Activated CD8-positive, alpha-beta memory T cell treated with anti-CD3 and anti-CD28 coated beads for 4 hours (primary cell): ENCODE results near the gene CSRP3.

ENCODE experiments used
- DNase-seq, 2 donors: peaks; one replicate each; pipeline ENCODE4 v3.0.0-alpha.2; 2020; ENCODE audit warnings: low read depth in 2 of 2

Gene CSRP3

DNA sequence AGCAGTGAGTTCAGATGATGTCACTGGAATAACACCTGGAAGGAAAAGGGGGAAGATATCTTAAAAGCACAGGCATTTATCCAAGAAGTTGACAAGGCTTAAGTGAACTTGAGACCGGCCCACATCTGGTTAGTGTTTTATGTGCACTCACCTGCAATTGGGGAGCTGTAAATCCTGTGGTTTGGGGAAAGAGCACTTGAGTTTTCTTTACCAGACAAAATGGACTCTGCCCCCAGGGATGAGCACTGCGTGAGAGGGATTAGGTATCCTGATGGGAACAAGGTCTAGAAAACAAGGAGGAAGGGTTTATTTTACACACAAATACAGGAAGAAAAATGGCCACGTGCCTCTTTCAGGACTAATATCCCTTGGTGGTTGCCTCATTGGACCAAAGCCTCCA is 23.8 kb upstream of the CSRP3 start:
- DNase-seq: no peak

- DNase-seq: no peak
These were observed 23.3 kb upstream of the CSRP3 start for GRCh38 chr11:19225123-19225522.

- DNase-seq: no peak
These were observed 19.3 kb upstream of the CSRP3 start for GRCh38 chr11:19220903-19221724.

GRCh38 chr11:19218786-19219460 is 17.1 kb upstream of the CSRP3 start:
- no peak for DNase-seq

DNA sequence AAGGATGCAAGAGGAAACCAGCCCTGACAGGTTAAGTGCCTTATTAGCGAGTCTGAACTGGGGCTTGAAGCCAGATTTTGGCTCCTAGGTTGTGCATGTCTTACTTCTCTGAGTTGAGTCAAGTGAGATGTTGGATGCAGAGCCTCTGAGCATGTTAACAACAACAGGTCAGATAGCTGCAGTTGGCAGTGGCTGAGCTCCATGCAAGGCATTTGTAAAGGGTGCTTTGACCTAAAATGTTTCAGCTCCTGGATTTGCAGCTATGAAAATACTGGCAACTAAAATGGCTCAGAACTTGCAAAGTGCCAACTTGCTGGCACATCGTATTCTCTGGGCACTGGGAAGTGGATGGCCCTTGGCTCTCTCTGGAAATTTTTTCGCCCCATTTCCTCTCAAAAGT is 16.4 kb upstream of the CSRP3 start:
- no peak for DNase-seq

GRCh38 chr11:19216709-19217374 is 15.1 kb upstream of the CSRP3 start:
- DNase-seq: no peak

DNA sequence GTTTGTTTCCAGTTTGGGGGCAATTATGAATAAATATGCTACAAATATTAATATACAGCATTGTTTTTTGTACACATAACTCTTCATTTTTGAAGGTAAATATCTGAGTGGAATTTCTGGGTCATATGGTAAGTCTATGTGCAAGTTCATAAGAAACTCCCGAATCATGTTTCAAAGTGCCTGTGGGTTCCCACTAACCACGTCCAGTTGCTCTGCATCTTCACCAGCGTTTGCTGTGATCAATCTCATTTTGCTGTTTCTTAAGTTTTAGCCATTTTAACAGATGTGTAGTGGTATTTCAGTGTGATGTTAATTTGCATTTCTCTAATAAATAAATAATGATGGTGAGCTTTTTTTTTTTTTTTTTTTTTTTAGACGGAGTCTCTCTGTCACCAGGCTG is 14.2 kb upstream of the CSRP3 start:
- no peak for DNase-seq

GRCh38 chr11:19209617-19210370 is 8.0 kb upstream of the CSRP3 start:
- no peak for DNase-seq

GRCh38 chr11:19208959-19209546 is 7.3 kb upstream of the CSRP3 start:
- no peak for DNase-seq

DNA sequence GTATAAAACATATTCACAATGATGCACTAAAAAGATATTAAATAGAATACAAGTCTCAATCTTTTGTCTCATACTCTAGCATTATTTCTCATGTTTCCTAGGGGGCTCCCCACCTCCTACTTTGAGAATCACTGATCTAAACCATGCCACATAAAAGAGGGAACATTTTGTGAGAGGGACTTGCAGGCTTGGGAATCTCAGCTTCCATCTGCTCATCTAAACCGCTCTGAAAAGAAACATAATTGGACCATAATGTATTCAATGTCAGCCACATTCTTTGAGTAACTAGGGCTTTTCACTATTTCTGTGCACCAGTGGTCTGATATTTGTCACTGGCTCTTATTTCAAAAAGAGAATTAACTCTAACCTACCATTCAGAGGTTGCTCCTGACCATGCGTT is 6.4 kb upstream of the CSRP3 start:
- no peak for DNase-seq

DNA sequence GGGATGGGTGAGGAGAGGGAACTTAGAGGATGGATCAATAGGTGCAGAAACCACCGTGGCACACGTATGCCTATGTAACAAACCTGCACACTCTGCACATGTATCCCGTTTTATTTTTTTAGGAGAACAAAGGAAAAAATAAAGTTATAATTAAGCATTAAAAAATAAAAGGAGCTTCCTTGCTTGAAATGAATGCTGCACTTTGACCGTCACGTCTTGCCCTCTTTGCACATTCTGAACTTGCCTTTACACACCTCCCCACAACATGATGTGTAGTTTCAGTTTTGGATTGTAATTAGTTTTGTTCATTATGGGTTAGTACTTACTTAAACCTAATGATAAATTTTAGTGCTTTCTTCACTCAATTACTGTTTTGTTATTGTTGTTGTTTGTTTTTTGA is 3.1 kb upstream of the CSRP3 start:
- DNase-seq: no peak

GRCh38 chr11:19200410-19201201 is 1.2 kb downstream of the CSRP3 start:
- no peak for DNase-seq

DNA sequence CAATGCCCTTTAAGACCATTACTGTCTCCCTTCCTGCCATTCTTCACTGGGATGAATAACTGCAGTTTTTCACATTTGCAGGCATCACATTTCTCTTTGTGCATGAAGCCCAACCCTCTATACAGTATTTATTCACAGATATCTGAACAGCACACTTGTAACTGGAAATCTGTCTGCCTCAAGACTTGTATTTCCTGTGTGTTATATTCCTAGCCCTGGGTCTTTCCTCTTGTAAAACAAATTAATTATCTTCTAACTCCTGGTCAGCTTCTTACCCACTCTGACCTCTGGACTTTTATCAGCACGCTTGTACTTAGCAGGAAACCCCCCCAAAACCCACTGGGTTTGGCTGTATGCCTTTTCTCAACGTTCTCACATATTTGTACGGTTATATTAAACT is 2.0 kb downstream of the CSRP3 start:
- no peak for DNase-seq

DNA sequence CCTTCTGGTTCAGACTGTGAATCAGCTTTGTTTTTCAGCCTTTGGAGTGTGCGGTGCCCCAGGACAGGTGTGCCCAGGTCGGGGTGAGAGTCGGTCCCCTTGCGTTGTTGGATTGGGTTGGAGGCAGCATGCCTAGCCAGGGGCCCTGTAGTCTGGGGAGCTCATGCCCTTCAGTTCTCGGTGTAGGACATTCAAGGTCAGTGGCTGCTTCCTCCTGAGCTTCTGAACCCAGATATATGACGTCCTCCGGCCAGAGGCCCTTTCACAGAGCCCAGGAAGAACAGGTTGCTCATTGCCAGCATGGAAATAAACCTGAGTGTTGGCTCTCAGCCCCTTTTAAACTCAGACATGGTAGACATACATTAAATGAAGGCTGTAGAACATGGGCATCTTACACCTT is 2.7 kb downstream of the CSRP3 start:
- no peak for DNase-seq

- DNase-seq: no peak
These were observed 5.4 kb downstream of the CSRP3 start for GRCh38 chr11:19196432-19196831.

- DNase-seq: no peak
These were observed 7.0 kb downstream of the CSRP3 start for GRCh38 chr11:19194620-19195308.

GRCh38 chr11:19193916-19194315 is 7.9 kb downstream of the CSRP3 start:
- no peak for DNase-seq

DNA sequence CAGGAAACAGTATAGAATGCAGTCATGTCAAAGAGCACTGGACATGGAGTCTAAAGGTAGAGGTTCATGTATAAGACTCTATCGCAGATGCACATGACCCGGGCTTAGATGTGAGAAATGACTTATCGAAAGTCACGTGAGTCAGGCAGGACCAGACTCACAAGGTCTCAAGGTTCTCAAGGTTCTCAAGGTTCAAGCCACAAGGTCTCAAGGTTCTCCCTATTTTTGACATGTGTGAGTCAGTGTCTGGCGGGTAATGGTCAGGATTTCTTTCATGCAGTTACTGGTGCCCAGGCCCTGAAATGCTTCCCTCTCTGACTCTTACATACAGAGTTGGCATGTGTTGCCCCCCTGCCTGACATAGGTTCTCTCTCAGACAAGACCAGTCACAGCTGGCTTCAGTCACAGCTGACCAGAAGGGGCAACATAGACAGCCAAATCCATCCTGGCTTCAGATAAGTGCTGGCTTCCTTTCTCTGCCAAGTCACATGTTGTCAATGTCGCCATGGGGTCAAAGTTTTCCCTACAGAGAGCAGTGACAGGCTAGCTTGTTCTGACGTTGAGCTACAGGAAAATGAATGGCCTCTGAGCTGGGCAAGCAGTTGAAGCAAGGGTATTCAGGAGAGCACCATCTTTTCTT is 10.1 kb downstream of the CSRP3 start:
- no peak for DNase-seq

DNA sequence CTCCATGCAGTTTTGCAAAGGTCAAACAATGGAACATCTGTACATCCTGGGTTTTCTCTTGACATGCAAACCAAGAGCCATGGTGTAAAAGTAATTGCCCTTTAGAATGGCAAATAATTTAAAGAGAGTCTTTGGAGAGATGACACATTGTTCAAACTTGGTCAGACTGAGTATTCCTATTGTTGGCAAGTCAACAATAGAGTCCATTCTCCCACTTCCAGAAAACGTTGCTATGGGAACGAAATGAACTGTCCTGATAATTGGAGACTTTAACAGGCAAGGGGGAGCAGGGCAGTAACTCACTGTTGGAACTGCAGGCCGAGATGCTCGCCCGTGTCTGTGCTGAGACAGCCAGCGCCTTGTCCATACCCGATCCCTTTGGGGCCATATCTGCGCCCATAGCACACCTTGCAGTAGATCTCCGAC is 13.9 kb downstream of the CSRP3 start:
- no peak for DNase-seq
